ENCODE results near the gene SLC20A1.

DNA sequence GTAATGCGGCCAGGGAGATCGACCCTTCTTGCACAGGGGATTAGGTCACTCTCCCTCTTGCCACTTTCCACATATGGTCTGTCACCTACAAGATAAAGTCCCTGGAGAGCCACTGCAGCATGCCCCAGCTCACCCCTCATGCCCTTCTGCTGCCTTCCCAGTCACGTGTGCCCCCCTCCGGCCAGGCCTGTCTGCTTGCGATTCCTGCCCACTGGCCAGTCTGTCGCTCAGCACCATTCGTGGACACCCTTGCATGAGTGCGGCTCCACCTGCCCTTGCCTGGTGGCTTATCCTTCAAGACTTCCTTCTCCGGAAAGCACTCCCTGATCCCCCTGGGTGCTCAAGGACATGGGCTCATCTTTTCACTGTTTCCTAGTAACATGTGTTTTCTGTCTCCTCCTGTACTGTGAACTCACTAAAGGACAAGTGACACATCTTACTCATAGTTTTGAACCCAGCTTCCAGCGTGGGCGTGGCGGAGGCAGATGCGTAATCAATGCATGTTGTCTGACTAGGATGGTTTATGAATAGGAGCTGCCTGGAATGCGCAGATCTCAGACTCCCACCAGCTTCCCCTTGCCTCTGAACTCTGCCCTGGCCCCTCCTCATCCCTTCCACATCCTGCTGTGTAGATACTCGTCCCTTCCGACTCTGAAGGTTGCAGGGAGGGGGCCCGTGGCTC is 67.3 kb downstream of the SLC20A1 start:
- TF ChIP-seq, protein P1, sequence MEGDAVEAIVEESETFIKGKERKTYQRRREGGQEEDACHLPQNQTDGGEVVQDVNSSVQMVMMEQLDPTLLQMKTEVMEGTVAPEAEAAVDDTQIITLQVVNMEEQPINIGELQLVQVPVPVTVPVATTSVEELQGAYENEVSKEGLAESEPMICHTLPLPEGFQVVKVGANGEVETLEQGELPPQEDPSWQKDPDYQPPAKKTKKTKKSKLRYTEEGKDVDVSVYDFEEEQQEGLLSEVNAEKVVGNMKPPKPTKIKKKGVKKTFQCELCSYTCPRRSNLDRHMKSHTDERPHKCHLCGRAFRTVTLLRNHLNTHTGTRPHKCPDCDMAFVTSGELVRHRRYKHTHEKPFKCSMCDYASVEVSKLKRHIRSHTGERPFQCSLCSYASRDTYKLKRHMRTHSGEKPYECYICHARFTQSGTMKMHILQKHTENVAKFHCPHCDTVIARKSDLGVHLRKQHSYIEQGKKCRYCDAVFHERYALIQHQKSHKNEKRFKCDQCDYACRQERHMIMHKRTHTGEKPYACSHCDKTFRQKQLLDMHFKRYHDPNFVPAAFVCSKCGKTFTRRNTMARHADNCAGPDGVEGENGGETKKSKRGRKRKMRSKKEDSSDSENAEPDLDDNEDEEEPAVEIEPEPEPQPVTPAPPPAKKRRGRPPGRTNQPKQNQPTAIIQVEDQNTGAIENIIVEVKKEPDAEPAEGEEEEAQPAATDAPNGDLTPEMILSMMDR (IDR thresholded peaks at IDR 0.05): no peak
- TF ChIP-seq POLR2A (IDR thresholded peaks at IDR 0.05): no peak

All from heart left ventricle (tissue), 13 donors.